Stomach (tissue), 4 donors: ENCODE data around the gene SLC16A9.

Experiments
- CTCF ChIP-seq, 7 experiments: fragments of 450-650 bp in 4 of 7; fragments of 200-600 bp in 3 of 7; sonication (generic) in 3 of 7; IDR thresholded peaks; one replicate each; pipeline ENCODE4 v1.5.1; 2016 to 2019; ENCODE audit warnings: antibody characterized with exemption in 7 of 7, control low read depth in 2 of 7, mild to moderate bottlenecking in 1 of 7
- POLR2A ChIP-seq, 4 donors: fragments of 450-650 bp; IDR thresholded peaks; one replicate each; pipeline ENCODE4 v1.6.1; 2016; ENCODE audit warnings: antibody characterized with exemption in 4 of 4, control low read depth in 2 of 4, mild to moderate bottlenecking in 1 of 4, moderate library complexity in 1 of 4
- POLR2AphosphoS5 ChIP-seq, 3 donors: sonication (generic); formaldehyde crosslinking; IDR thresholded peaks; one replicate each; pipeline ENCODE4 v1.6.1; 2016; ENCODE audit warnings: antibody characterized with exemption in 3 of 3

- TF ChIP-seq CTCF (IDR thresholded peaks at IDR 0.05) (no peak), POLR2AphosphoS5 (IDR thresholded peaks at IDR 0.05) (no peak), POLR2A (IDR thresholded peaks at IDR 0.05) (no peak)
These were observed 74.0 kb downstream of the SLC16A9 start for GRCh38 chr10:59635502-59636290.
